GM10266 (cell line): ENCODE data around the gene ASCC2.
"Not testable (repeated sequence)": the region's sequence is repeated elsewhere in the genome, so short reads cannot be mapped to it uniquely, and the experiment has no call there.

ENCODE experiments used
- DNase-seq: peaks from one replicate; pipeline ENCODE4 v3.0.0; 2012; ENCODE audit errors: extremely low spot score
- TF ChIP-seq, protein P1 (sequence below): IDR thresholded peaks from 2 replicates; pipeline ENCODE4 v1.5.1; 2012; ENCODE audit warnings: mild to moderate bottlenecking, low read depth; ENCODE audit not compliant: control insufficient read depth, insufficient read depth; ENCODE audit errors: missing control alignments

The ASCC2 gene

DNA sequence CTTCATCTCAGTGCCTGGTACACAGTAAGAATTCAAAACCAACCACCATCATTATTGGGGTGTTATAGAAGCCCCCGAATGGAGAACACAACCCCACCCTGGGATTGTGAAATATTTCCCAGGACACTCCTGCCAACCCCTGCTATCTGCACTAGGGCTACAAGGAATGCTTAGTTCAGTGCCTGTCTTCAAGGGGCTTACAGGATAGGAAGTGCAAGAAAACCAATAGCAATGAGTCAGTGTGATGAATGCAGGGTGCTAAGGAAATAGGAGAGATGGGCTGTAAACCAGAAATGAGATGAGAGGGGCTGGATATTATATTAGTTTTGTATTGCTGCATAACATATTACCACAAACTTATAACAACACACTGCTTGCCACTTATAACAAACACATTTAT, 965 bp upstream of the ASCC2 start:
- no peak for DNase-seq
- TF ChIP-seq, protein P1, sequence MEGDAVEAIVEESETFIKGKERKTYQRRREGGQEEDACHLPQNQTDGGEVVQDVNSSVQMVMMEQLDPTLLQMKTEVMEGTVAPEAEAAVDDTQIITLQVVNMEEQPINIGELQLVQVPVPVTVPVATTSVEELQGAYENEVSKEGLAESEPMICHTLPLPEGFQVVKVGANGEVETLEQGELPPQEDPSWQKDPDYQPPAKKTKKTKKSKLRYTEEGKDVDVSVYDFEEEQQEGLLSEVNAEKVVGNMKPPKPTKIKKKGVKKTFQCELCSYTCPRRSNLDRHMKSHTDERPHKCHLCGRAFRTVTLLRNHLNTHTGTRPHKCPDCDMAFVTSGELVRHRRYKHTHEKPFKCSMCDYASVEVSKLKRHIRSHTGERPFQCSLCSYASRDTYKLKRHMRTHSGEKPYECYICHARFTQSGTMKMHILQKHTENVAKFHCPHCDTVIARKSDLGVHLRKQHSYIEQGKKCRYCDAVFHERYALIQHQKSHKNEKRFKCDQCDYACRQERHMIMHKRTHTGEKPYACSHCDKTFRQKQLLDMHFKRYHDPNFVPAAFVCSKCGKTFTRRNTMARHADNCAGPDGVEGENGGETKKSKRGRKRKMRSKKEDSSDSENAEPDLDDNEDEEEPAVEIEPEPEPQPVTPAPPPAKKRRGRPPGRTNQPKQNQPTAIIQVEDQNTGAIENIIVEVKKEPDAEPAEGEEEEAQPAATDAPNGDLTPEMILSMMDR = no peak

DNA sequence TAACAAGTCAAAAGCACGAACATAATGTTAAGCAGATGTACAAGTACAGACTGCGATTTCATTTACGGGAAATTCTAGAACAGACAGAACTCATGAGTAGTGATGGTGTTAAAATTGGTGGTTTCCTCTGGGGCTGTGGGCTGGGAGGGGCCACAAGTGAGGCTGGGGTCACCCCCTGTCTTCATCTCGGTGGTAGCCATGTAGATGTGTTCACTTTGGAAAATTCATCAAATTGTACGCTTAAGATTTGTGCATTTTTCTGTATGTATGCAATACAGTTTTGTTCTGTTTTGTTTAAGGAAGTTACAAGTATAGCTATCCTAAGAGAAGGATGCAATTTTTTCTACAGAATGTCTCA, 504 bp upstream of the ASCC2 start:
- TF ChIP-seq, protein P1 = no peak
- no peak for DNase-seq

DNA sequence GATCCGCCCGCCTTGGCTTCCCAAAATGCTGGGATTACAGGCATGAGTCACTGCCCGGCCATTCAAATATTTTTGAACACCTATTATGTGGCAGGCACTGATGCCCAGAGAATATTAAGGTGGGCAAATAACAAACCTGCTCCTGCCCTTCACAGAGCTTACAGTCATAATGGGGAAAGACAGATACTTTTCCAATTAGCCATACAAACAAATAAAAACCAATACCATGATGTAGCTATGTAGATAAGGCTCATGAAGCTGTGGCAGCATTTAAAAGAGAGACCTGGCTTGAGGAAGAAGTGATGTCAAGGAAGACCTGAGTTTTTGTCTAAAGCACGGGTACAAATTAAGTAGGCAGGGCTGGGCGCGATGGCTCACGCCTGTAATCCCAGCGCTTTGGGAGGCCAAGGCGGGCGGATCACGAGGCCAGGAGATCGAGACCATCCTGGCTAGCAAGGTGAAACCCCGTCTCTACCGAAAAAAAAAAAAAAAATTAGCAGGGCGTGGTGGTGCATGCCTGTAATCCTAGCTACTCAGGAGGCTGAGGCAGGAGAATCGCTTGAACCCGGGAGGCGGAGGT, 1.2 kb downstream of the ASCC2 start:
- not testable (repeated sequence) for DNase-seq

DNA sequence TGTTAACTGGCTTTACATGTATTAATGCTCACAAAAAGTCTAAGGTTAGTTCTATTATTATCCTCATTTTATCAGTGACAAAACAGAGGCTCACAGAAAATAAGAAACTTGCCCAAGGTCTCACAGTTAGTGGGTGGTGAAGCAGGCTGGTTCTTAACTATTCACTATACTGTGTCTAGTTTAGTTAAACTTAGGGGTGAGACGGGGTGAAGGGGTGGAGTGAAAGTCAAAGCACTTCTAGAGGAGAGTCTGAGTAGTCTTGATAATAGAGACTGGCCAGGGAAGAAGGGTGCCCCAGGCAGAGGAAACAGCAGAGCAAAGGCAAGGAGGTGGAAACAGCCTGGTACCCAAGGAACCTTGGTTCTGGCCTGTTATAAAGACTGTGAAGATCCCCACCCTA, 4.0 kb downstream of the ASCC2 start:
- TF ChIP-seq, protein P1 = no peak
- DNase-seq = no peak

DNA sequence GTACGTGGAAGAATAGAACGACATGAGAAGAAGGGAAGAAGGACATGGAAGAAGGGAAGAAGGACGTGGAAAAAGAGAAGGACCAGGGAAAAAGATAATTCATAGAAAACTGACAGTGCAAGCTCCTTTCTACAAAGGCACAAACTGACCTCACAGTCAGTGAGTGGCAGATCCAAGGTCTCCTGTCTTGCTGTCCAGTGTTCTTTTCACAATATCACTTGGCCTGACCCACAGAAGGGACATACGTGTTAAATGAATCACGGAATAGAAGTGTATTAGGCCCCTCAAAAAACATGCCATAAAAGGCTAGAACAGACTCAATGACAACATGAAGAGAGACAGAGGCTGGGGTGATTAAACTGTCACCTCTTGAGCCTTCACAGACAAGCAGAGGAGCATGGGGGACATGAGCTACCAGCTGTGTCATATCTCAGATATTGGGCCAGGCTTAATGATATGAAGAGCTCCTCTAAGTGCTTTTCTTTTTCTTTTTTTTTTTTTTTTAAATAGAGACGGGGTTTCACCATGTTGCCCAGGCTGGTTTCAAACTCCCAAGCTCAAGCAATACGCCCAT, 4.6 kb downstream of the ASCC2 start:
- DNase-seq = no peak
- TF ChIP-seq, protein P1 = no peak

DNA sequence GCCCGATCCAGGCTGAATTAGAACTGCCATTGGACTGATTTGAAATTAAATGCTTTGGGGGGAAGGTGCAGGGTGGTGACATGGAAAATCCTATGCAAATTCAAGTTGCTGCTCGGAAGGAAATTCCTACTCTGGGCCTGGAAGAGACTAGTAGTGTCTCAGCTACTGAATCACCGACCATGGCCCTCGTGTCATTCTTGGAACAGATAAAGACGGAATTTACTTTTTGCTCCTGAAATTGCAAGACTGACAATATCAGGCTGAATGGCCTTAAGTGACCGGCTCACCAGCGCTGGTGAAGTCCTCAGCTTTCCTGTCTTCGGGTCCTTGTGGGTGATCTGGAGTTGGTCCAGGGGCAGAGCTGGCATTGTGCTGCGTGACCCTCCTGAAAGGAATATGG, 6.1 kb downstream of the ASCC2 start:
- TF ChIP-seq, protein P1 = no peak
- DNase-seq = no peak

DNA sequence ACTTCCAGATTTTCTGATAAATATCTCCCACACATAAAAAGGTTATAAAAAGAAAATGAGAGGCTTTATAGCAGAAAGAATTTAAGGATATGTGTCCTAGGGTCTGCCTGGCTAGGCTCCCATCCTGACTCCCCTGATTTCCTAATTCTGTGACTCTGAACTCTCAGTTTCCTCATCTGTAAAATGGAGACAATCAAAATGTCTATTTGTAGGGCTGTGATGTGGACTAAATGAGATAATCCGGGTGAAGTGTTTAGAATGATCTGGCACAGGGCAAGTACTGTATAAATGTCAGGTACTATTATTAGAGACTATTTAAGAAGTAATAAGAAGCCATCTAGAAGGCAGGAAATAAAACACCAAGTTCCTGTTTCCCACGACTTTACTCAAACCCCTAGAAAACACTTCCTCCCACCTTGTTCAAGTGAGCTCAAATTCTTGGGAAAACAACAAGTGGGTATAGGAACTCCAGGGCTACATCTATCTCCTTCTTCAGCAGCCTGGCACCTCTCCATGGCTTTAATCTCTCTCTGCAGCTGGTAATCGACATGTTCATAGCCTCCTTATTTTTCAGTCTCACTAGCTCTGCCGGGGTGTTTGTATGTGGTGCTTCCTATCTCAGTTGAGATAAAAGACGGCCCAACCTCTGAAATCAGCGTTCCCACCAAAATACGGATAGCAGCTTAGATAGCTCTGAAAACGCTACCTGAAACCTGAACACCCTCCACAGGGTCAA, 6.7 kb downstream of the ASCC2 start:
- TF ChIP-seq, protein P1 = no peak
- DNase-seq = no peak
